Gastrocnemius medialis (tissue), 4 donors: ENCODE data around the gene ELL2. TPM values are rescaled to one million over a fixed set of nuclear protein-coding genes. Genes with fewer than 3 reads are reported as not detected.

Experiments used
- ATAC-seq, 2 donors: fragments of 150-250 bp; one replicate each; pipeline ENCODE4 v1.9.1; 2016
- DNase-seq, 2 donors: peaks; one replicate each; pipeline ENCODE4 v3.0.0-alpha.2; 2019
- H3K27ac ChIP-seq, 4 donors: fragments of 200-600 bp; sonication (generic); 1 replicate in 1 of 4; 2 replicates in 3 of 4; pipeline ENCODE4 v1.5.1; 2016 to 2018; ENCODE audit warnings: mild to moderate bottlenecking in 2 of 4, moderate library complexity in 1 of 4
- H3K27me3 ChIP-seq, 3 donors: fragments of 200-600 bp; sonication (generic) in 2 of 3; 1 replicate in 1 of 3; 2 replicates in 2 of 3; pipeline versions ENCODE4 v1.5.1 to v1.6.0; 2016 to 2019; ENCODE audit warnings: mild to moderate bottlenecking in 1 of 3, moderate library complexity in 1 of 3
- H3K36me3 ChIP-seq, 2 donors: fragments of 200-600 bp; sonication (generic) in 1 of 2; one replicate each; pipeline ENCODE4 v1.5.1; 2017 to 2018
- H3K4me1 ChIP-seq, 2 donors: fragments of 200-600 bp; sonication (generic) in 1 of 2; one replicate each; pipeline ENCODE4 v1.5.1; 2016 to 2017; ENCODE audit warnings: mild to moderate bottlenecking in 2 of 2
- H3K4me3 ChIP-seq, 4 donors: fragments of 200-600 bp; sonication (generic) in 3 of 4; 1 replicate in 1 of 4; 2 replicates in 3 of 4; pipeline ENCODE4 v1.5.1; 2016 to 2019; ENCODE audit warnings: mild to moderate bottlenecking in 2 of 4
- H3K9me3 ChIP-seq, 3 donors: fragments of 200-600 bp; sonication (generic) in 2 of 3; 1 replicate in 1 of 3; 2 replicates in 2 of 3; pipeline ENCODE4 v1.5.1; 2016 to 2019
- POLR2A ChIP-seq, 2 donors: fragments of 450-650 bp; IDR thresholded peaks; one replicate each; pipeline ENCODE4 v1.6.1; 2017; ENCODE audit warnings: antibody characterized with exemption in 2 of 2, mild to moderate bottlenecking in 2 of 2, moderate library complexity in 2 of 2
- in situ Hi-C, 4 donors: fragments of 200-750 bp; cut with MboI; loops; one replicate each; pipeline versions ENCODE4 v1.15.0 to v1.8.0; 2017; ENCODE audit warnings: low sequenced_read_pairs in 4 of 4
- intact Hi-C: fragments of 100-400 bp; cut with DNase I; formaldehyde crosslinking; loops from one replicate; pipeline ENCODE4 v1.15.1; 2023; ENCODE audit warnings: low total_unique reads
- total RNA-seq, 4 donors: library from RNA; depleted of rRNA; stranded (reverse); fragments of >200 nt; gene quantifications; one replicate each; pipeline versions ENCODE4 v1.1.0 to v1.2.3, GENCODE V29; 2016
- TF ChIP-seq, protein P1 (sequence below), 5 experiments: fragments of 450-650 bp in 3 of 5; fragments of 200-600 bp in 2 of 5; sonication (generic) in 2 of 5; IDR thresholded peaks in 4 of 5; conservative IDR thresholded peaks in 1 of 5; 1 replicate in 4 of 5; 2 replicates in 1 of 5; pipeline ENCODE4 v1.5.1; 2016 to 2019; ENCODE audit warnings: antibody characterized with exemption in 5 of 5, mild to moderate bottlenecking in 3 of 5, moderate library complexity in 3 of 5

The ELL2 gene
- total RNA-seq, 4 donors from 2014 or later: 35.2 to 64.5 (median 42.9) TPM

DNA sequence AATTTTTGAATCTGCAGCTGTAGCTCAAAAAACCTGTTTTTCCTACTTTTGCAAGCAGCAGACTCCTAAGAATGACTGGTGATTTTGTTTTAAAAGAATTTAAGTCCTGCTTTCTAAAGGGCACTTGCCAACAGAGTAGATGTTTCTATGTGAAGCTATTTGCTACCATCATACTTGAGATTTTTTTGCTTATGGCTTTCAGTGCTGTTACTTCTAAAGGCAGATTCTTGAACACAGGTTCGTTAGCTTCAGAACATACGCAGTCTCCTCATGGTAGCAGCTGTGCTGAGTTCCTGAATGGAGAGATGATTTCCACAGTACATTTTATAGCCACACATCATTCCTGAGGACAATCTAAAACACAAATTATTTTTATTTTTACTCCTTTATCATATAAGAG, 24.4 kb upstream of the ELL2 start:
- no peak for ATAC-seq
- H3K27ac ChIP-seq: no peak overlapping the region

GRCh38 chr5:95985249-95985648, 23.6 kb upstream of the ELL2 start:
- Histone ChIP-seq H3K4me1 (peaks cover 12 to 19% of the 10 kb centered on the region in 2 donors), H3K9me3 (no peaks in the 10 kb centered on the region), H3K27ac (no peak overlapping the region), H3K4me3 (no peak overlapping the region), H3K36me3 (no peaks in the 10 kb centered on the region), H3K27me3 (no peaks in the 10 kb centered on the region)
- TF ChIP-seq POLR2A (IDR thresholded peaks at IDR 0.05): no peak
- TF ChIP-seq, protein P1, sequence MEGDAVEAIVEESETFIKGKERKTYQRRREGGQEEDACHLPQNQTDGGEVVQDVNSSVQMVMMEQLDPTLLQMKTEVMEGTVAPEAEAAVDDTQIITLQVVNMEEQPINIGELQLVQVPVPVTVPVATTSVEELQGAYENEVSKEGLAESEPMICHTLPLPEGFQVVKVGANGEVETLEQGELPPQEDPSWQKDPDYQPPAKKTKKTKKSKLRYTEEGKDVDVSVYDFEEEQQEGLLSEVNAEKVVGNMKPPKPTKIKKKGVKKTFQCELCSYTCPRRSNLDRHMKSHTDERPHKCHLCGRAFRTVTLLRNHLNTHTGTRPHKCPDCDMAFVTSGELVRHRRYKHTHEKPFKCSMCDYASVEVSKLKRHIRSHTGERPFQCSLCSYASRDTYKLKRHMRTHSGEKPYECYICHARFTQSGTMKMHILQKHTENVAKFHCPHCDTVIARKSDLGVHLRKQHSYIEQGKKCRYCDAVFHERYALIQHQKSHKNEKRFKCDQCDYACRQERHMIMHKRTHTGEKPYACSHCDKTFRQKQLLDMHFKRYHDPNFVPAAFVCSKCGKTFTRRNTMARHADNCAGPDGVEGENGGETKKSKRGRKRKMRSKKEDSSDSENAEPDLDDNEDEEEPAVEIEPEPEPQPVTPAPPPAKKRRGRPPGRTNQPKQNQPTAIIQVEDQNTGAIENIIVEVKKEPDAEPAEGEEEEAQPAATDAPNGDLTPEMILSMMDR (IDR thresholded peaks at IDR 0.05 in 4 of 5, conservative IDR thresholded peaks at IDR 0.05 in 1 of 5): no peak
- in situ Hi-C loops: no loop called here
- intact Hi-C loops: no loop called here
- no peak for DNase-seq
- ATAC-seq: no peak

More for the DNA sequence above, 24.4 kb upstream of the ELL2 start:
- no peak for TF ChIP-seq POLR2A (IDR thresholded peaks at IDR 0.05)
- TF ChIP-seq, protein P1 (IDR thresholded peaks at IDR 0.05 in 4 of 5, conservative IDR thresholded peaks at IDR 0.05 in 1 of 5): no peak
- Histone ChIP-seq H3K27me3 (no peaks in the 10 kb centered on the region), H3K4me3 (no peak overlapping the region), H3K4me1 (peaks cover 12 to 19% of the 10 kb centered on the region in 2 donors), H3K9me3 (no peaks in the 10 kb centered on the region), H3K36me3 (no peaks in the 10 kb centered on the region)
- DNase-seq: no peak
- intact Hi-C loops (no loop called here), in situ Hi-C loops (no loop called here)

GRCh38 chr5:95984287-95984938, 22.8 kb upstream of the ELL2 start:
- Histone ChIP-seq H3K9me3 (no peaks in the 10 kb centered on the region), H3K4me1 (peaks cover 12 to 19% of the 10 kb centered on the region in 2 donors), H3K27me3 (no peaks in the 10 kb centered on the region), H3K36me3 (no peaks in the 10 kb centered on the region), H3K4me3 (no peak overlapping the region), H3K27ac (no peak overlapping the region)
- DNase-seq (no peak), ATAC-seq (no peak)
- no peak for TF ChIP-seq POLR2A (IDR thresholded peaks at IDR 0.05)
- TF ChIP-seq, protein P1 (IDR thresholded peaks at IDR 0.05 in 4 of 5, conservative IDR thresholded peaks at IDR 0.05 in 1 of 5): no peak
- intact Hi-C loops (no loop called here), in situ Hi-C loops (no loop called here)

GRCh38 chr5:95983509-95983908, 21.9 kb upstream of the ELL2 start:
- Histone ChIP-seq H3K27ac (no peak overlapping the region), H3K36me3 (no peaks in the 10 kb centered on the region), H3K27me3 (no peaks in the 10 kb centered on the region), H3K4me1 (peaks cover 12 to 19% of the 10 kb centered on the region in 2 donors), H3K4me3 (no peak overlapping the region), H3K9me3 (no peaks in the 10 kb centered on the region)
- ATAC-seq (no peak), DNase-seq (no peak)
- in situ Hi-C loops: no loop called here
- TF ChIP-seq, protein P1 (IDR thresholded peaks at IDR 0.05 in 4 of 5, conservative IDR thresholded peaks at IDR 0.05 in 1 of 5): no peak
- TF ChIP-seq POLR2A (IDR thresholded peaks at IDR 0.05): no peak
- intact Hi-C loops: no loop called here

DNA sequence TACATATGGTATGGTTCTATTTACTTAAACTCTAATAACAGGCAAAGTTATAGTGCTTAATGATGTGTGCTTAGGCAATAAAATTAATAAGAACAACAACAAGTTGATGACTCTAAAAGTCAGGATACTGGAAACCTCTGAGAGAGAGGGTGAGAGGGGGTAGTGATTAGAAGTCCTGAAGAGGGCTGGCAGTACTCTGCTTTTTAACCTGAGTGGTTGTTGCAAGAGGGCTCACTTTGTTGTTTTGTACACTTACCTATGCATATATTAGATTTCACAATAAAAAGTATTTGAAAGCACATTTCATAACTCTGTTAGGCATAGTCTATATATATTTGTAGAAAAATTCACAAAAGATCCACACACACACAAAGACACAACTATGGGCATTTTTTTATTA, 21.4 kb upstream of the ELL2 start:
- DNase-seq (no peak), ATAC-seq (no peak)
- Histone ChIP-seq H3K9me3 (no peaks in the 10 kb centered on the region), H3K27ac (no peak overlapping the region), H3K4me3 (no peak overlapping the region), H3K4me1 (peaks cover 12 to 19% of the 10 kb centered on the region in 2 donors), H3K27me3 (no peaks in the 10 kb centered on the region), H3K36me3 (no peaks in the 10 kb centered on the region)
- intact Hi-C loops: no loop called here
- no peak for TF ChIP-seq POLR2A (IDR thresholded peaks at IDR 0.05)
- TF ChIP-seq, protein P1 (IDR thresholded peaks at IDR 0.05 in 4 of 5, conservative IDR thresholded peaks at IDR 0.05 in 1 of 5): no peak
- in situ Hi-C loops: no loop called here
